ENCODE measurements around the gene LDLR.
"Not testable (repeated sequence)": the region's sequence is repeated elsewhere in the genome, so short reads cannot be mapped to it uniquely, and the experiment has no call there.

LDLR gene

GRCh38 chr19:11090264-11090996 is 1.2 kb downstream of the LDLR start:
- TF ChIP-seq ZNF274 (IDR thresholded peaks at IDR 0.05; ENCODE audit: low read depth, low read length), result no peak
- peak overlapping the region; percentile 93 for H3K4me3 ChIP-seq (ENCODE audit: low read length)

- no peak for TF ChIP-seq ZNF274 (IDR thresholded peaks at IDR 0.05; ENCODE audit: low read depth, low read length)
- H3K4me3 ChIP-seq (ENCODE audit: low read length), result peak overlapping the region; percentile 93
Observed at GRCh38 chr19:11090997-11091702, 1.9 kb downstream of the LDLR start.

- TF ChIP-seq ZNF274 (IDR thresholded peaks at IDR 0.05; ENCODE audit: low read depth, low read length), result no peak
- peak overlapping the region; percentile 93; the same call in 1 of the 2 replicates for H3K4me3 ChIP-seq (ENCODE audit: low read length)
Observed at GRCh38 chr19:11091703-11092153, 2.5 kb downstream of the LDLR start.

GRCh38 chr19:11092181-11092538 is 2.9 kb downstream of the LDLR start:
- no peak overlapping the region; the same call in 1 of the 2 replicates for H3K4me3 ChIP-seq (ENCODE audit: low read length)
- no peak for TF ChIP-seq ZNF274 (IDR thresholded peaks at IDR 0.05; ENCODE audit: low read depth, low read length)

- no peak for TF ChIP-seq ZNF274 (IDR thresholded peaks at IDR 0.05; ENCODE audit: low read depth, low read length)
- H3K4me3 ChIP-seq (ENCODE audit: low read length), result no peak overlapping the region
Observed at GRCh38 chr19:11093689-11094238, 4.5 kb downstream of the LDLR start.

- TF ChIP-seq ZNF274 (IDR thresholded peaks at IDR 0.05; ENCODE audit: low read depth, low read length), result no peak
- H3K4me3 ChIP-seq (ENCODE audit: low read length), result peak overlapping the region; percentile 35; the same call in 1 of the 2 replicates
Observed at GRCh38 chr19:11094520-11094894, 5.2 kb downstream of the LDLR start.

- TF ChIP-seq ZNF274 (IDR thresholded peaks at IDR 0.05; ENCODE audit: low read depth, low read length), result no peak
- peak overlapping the region; percentile 34; the same call in 1 of the 2 replicates for H3K4me3 ChIP-seq (ENCODE audit: low read length)
Observed at GRCh38 chr19:11096210-11096841, 7.1 kb downstream of the LDLR start.

GRCh38 chr19:11097367-11097766 is 8.1 kb downstream of the LDLR start:
- not testable (repeated sequence) for H3K4me3 ChIP-seq (ENCODE audit: low read length)

- no peak overlapping the region for H3K4me3 ChIP-seq (ENCODE audit: low read length)
- no peak for TF ChIP-seq ZNF274 (IDR thresholded peaks at IDR 0.05; ENCODE audit: low read depth, low read length)
Observed at GRCh38 chr19:11098327-11098726, 9.1 kb downstream of the LDLR start.

- no peak for TF ChIP-seq ZNF274 (IDR thresholded peaks at IDR 0.05; ENCODE audit: low read depth, low read length)
- H3K4me3 ChIP-seq (ENCODE audit: low read length), result no peak overlapping the region
Observed at GRCh38 chr19:11098861-11099260, 9.6 kb downstream of the LDLR start.

- TF ChIP-seq ZNF274 (IDR thresholded peaks at IDR 0.05; ENCODE audit: low read depth, low read length), result no peak
- no peak overlapping the region for H3K4me3 ChIP-seq (ENCODE audit: low read length)
Observed at GRCh38 chr19:11100049-11100448, 10.8 kb downstream of the LDLR start.

- TF ChIP-seq ZNF274 (IDR thresholded peaks at IDR 0.05; ENCODE audit: low read depth, low read length), result no peak
- H3K4me3 ChIP-seq (ENCODE audit: low read length), result no peak overlapping the region
Observed at GRCh38 chr19:11101057-11101456, 11.8 kb downstream of the LDLR start.

- no peak overlapping the region for H3K4me3 ChIP-seq (ENCODE audit: low read length)
- no peak for TF ChIP-seq ZNF274 (IDR thresholded peaks at IDR 0.05; ENCODE audit: low read depth, low read length)
Observed at GRCh38 chr19:11102944-11103343, 13.7 kb downstream of the LDLR start.

- H3K4me3 ChIP-seq (ENCODE audit: low read length), result not testable (repeated sequence)
Observed at GRCh38 chr19:11103667-11104066, 14.4 kb downstream of the LDLR start.
